Progenitor cell of endocrine pancreas (in vitro differentiated cells): ENCODE measurements around the gene PRMT1. TPM values are rescaled to one million over a fixed set of nuclear protein-coding genes. Genes with fewer than 3 reads are reported as not detected.

Experiments
- DNase-seq: peaks from one replicate; pipeline ENCODE4 v3.0.0; 2021; ENCODE audit warnings: low spot score; ENCODE audit not compliant: unreplicated experiment
- H3K27ac Mint-ChIP-seq: 2 replicates; pipeline ENCODE4 v1.8.0; 2021; ENCODE audit warnings: mild to moderate bottlenecking, moderate library complexity, mixed read lengths
- H3K27me3 Mint-ChIP-seq: 2 replicates; pipeline ENCODE4 v1.8.0; 2021; ENCODE audit warnings: mixed read lengths
- H3K36me3 Mint-ChIP-seq: 2 replicates; pipeline ENCODE4 v1.8.0; 2022; ENCODE audit warnings: mixed read lengths; ENCODE audit not compliant: insufficient read depth
- H3K4me1 Mint-ChIP-seq: 2 replicates; pipeline ENCODE4 v1.8.0; 2021; ENCODE audit warnings: low read depth, mixed read lengths
- H3K4me3 Mint-ChIP-seq: 2 replicates; pipeline ENCODE4 v1.8.0; 2021; ENCODE audit warnings: low read depth, mild to moderate bottlenecking, moderate library complexity, mixed read lengths
- H3K9me3 Mint-ChIP-seq: 2 replicates; pipeline ENCODE4 v1.8.0; 2021; ENCODE audit warnings: low read depth, mixed read lengths
- total RNA-seq: library from RNA; stranded (reverse); gene quantifications from 2 replicates; pipeline ENCODE4 v1.2.1, GENCODE V29; 2021
- TF ChIP-seq, protein P1 (sequence below): fragments of 200-600 bp; sonication (generic); IDR thresholded peaks from one replicate; pipeline ENCODE4 v1.5.0; 2021; ENCODE audit warnings: antibody characterized with exemption, mild to moderate bottlenecking; ENCODE audit not compliant: unreplicated experiment

Gene PRMT1
- total RNA-seq, 1 donor from 2014 or later = 306 TPM

DNA sequence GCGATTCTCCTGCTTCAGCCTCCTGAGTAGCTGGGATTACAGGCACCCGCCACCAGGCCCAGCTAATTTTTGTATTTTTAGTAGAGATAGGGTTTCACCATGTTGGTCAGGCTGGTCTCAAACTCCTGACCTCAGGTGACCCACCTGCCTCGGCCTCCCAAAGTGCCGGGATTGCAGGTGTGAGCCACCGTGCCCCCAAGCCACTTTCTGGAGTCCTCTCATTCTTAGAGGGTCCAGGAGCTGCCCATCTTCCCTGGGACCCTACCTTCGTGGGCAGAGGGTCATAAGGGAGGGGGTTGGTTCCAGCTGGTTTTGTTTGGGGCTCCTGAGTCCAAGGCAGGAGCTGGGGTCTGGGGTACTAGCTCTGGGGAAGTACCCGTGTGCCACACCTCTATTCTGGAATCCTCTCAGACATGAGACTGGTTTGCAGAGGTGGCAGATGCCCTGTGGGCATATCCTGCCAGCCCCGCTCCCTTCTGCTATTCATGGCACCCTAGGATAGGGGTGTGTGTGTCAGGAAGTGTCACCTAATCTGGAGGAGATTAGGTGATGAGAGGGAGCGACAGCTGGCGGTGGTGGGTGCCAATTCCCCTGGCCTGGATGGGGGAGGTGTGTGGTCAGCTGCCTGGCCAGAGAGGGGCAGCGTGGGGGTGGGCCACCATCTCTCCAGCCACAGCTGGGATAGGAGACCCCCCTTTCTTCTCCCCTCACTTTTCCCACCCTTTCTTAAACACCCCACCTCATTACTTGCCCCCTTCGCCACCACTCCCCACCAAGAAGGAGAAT, 2.1 kb downstream of the PRMT1 start:
- Mint-ChIP-seq H3K4me1 (peaks cover 17% of the 10 kb centered on the region), H3K9me3 (no peaks in the 10 kb centered on the region), H3K27me3 (no peaks in the 10 kb centered on the region), H3K27ac (no peak overlapping the region), H3K36me3 (peaks cover 15% of the 10 kb centered on the region), H3K4me3 (peak overlapping the region; percentile 97)
- TF ChIP-seq, protein P1, sequence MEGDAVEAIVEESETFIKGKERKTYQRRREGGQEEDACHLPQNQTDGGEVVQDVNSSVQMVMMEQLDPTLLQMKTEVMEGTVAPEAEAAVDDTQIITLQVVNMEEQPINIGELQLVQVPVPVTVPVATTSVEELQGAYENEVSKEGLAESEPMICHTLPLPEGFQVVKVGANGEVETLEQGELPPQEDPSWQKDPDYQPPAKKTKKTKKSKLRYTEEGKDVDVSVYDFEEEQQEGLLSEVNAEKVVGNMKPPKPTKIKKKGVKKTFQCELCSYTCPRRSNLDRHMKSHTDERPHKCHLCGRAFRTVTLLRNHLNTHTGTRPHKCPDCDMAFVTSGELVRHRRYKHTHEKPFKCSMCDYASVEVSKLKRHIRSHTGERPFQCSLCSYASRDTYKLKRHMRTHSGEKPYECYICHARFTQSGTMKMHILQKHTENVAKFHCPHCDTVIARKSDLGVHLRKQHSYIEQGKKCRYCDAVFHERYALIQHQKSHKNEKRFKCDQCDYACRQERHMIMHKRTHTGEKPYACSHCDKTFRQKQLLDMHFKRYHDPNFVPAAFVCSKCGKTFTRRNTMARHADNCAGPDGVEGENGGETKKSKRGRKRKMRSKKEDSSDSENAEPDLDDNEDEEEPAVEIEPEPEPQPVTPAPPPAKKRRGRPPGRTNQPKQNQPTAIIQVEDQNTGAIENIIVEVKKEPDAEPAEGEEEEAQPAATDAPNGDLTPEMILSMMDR = no peak
- DNase-seq = no peak

DNA sequence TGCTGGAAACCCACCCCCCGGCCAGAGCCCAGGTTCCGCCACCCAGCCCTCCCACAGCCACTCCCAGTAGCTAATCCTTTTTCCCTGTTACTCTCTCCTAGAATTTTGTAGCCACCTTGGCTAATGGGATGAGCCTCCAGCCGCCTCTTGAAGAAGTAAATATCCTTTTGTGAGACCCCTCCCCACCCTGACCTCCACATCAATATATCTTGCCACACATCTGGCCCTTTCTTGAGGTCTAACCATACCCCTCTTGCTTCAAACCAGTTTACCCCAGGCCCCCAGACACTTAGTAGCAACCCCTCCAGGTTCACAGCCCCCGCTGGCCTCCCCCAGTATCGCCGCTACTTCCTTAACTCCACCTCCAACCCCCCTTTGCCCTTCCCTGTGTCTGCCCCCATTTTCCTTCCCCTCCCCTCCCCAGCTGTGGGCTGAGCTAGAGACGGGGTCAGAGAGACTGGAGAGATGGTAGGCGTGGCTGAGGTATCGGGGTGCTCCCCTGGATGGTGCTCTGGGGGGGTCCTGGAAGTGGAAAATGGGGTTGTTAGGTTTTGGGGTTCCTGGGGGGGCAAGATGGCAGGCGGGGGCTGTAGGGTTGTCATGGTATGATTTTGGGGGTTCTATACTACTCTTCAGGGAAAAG, 2.8 kb downstream of the PRMT1 start:
- peak overlapping the region; percentile 93 for H3K27ac Mint-ChIP-seq
- H3K4me1 Mint-ChIP-seq = peaks cover 17% of the 10 kb centered on the region
- H3K36me3 Mint-ChIP-seq = peaks cover 17% of the 10 kb centered on the region
- TF ChIP-seq, protein P1 = no peak
- H3K27me3 Mint-ChIP-seq = no peaks in the 10 kb centered on the region
- DNase-seq = no peak
- H3K9me3 Mint-ChIP-seq = no peaks in the 10 kb centered on the region
- H3K4me3 Mint-ChIP-seq = peak overlapping the region; percentile 97

DNA sequence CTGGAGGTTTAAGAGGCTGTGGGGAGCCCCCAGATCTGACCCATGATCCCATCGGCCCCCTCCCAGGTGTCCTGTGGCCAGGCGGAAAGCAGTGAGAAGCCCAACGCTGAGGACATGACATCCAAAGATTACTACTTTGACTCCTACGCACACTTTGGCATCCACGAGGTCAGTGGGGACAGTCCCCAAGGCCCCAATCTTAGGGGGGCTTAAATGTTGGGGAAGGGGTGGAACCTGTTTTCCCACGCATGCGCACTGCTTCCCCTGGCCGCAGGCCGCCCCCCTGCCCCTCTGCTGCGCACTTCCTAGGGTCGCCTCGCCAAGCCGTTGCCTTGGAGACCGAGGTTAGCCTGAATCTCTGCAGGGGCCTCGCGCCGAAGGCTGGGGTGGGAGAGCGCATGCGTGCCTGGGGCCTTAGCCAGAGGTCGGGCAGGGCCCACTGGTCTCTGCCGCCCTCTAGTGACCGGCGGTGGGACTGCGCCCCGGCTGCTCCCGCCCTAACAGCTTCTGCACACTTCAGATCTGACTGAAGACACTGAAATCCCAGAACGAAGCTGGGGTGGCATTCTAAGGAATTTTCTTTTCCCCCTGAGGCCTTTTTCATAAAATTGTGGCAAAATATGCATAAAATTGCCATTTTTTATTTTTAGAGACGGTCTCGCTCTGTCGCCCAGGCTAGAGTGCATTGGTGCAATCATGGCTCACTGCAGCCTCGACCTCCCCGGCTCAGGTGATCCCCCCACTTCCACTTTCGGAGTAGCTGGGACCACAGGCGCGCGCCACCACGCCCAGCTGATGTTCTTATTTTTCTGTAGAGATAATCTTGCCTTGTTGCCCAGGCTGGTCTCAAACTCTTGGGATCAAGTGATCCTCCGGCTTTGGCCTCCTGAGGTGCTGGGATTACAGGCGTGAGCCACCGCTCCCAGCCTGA, 3.6 kb downstream of the PRMT1 start:
- Mint-ChIP-seq H3K9me3 (no peaks in the 10 kb centered on the region), H3K36me3 (peaks cover 21% of the 10 kb centered on the region), H3K4me3 (no peak overlapping the region), H3K27me3 (no peaks in the 10 kb centered on the region), H3K4me1 (peaks cover 17% of the 10 kb centered on the region), H3K27ac (peak overlapping the region; percentile 83)
- TF ChIP-seq, protein P1 = peak; percentile 98
- peak; percentile 96 for DNase-seq

DNA sequence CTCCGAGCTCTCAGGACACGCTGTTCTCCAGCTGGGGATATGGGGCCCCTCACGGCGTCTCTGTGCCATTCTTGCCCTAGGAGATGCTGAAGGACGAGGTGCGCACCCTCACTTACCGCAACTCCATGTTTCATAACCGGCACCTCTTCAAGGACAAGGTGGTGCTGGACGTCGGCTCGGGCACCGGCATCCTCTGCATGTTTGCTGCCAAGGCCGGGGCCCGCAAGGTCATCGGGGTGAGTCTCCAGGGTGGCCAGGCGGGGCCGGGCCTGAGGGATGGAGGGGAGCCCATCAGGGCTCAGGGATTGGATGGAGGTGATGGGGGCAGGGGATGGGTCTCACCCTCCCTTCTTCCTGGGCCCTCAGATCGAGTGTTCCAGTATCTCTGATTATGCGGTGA, 4.8 kb downstream of the PRMT1 start:
- Mint-ChIP-seq H3K27me3 (no peaks in the 10 kb centered on the region), H3K4me1 (peaks cover 17% of the 10 kb centered on the region), H3K27ac (no peak overlapping the region), H3K9me3 (no peaks in the 10 kb centered on the region), H3K4me3 (no peak overlapping the region), H3K36me3 (peaks cover 22% of the 10 kb centered on the region)
- DNase-seq = no peak
- TF ChIP-seq, protein P1 = no peak

DNA sequence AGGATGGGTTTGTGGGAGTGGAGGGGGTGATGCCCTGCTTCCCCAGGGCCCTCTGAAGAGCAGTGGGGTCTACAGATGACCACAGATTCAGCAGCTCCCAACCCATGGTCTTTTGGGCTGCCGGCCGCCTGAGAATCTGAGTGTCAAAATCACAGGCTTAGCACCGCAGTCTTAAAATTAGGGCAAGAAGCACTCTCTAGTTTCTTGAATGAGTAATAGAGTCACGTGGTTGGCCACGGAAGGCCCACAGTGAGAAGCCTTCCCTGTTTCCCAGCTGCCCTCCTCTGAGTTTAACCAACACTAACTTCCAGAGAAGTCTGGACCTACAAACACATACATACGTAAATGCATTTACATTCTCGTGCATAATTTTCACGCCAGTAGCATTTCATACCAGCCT, 5.2 kb downstream of the PRMT1 start:
- H3K27ac Mint-ChIP-seq = no peak overlapping the region
- TF ChIP-seq, protein P1 = no peak
- H3K36me3 Mint-ChIP-seq = peaks cover 24% of the 10 kb centered on the region
- DNase-seq = no peak
- H3K4me3 Mint-ChIP-seq = no peak overlapping the region
- no peaks in the 10 kb centered on the region for H3K27me3 Mint-ChIP-seq
- H3K9me3 Mint-ChIP-seq = no peaks in the 10 kb centered on the region
- H3K4me1 Mint-ChIP-seq = peaks cover 17% of the 10 kb centered on the region
